WTC11 (cell line): Measurements from ENCODE around the gene KANTR. TPM values are rescaled to one million over a fixed set of nuclear protein-coding genes. Genes with fewer than 3 reads are reported as not detected.

Source experiments
- ATAC-seq: fragments of 200-7000 bp; cut with Tn5 transposase; 2 replicates; pipeline ENCODE4 v1.10.0; 2021; ENCODE audit warnings: mild to moderate bottlenecking, moderate library complexity
- CTCF ChIA-PET: fragments of 300-600 bp; sonication (Branson Sonifier 250); formaldehyde crosslinking; loops from one replicate; lab custom pipeline; 2021; ENCODE audit warnings: antibody characterized with exemption; lab: Charles Lee
- POLR2A ChIA-PET: fragments of 350-600 bp; sonication (Branson Sonifier 250); formaldehyde crosslinking; loops from one replicate; lab custom pipeline; 2021; ENCODE audit warnings: antibody characterized with exemption; lab: Charles Lee
- DNase-seq: peaks from one replicate; pipeline ENCODE4 v3.0.0; 2021; ENCODE audit warnings: low spot score
- H3K27ac Mint-ChIP-seq: 2 replicates; pipeline ENCODE4 v1.8.0; 2021; ENCODE audit warnings: mixed read lengths
- H3K27me3 Mint-ChIP-seq: 2 replicates; pipeline ENCODE4 v1.8.0; 2021; ENCODE audit warnings: low read depth, mild to moderate bottlenecking, moderate library complexity, mixed read lengths
- H3K36me3 Mint-ChIP-seq: 2 replicates; pipeline ENCODE4 v1.8.0; 2021; ENCODE audit warnings: mixed read lengths
- H3K4me1 Mint-ChIP-seq: 2 replicates; pipeline ENCODE4 v1.8.0; 2022; ENCODE audit warnings: mixed read lengths
- H3K4me3 Mint-ChIP-seq: 2 replicates; pipeline ENCODE4 v1.8.0; 2021; ENCODE audit warnings: mild to moderate bottlenecking, moderate library complexity, mixed read lengths
- H3K9me3 Mint-ChIP-seq: 2 replicates; pipeline ENCODE4 v1.8.0; 2021; ENCODE audit warnings: mixed read lengths
- ATF1 ChIP-seq: sonication (generic); formaldehyde crosslinking; IDR thresholded peaks from 2 replicates; pipeline ENCODE4 v1.8.1; 2023; ENCODE audit warnings: mild to moderate bottlenecking, moderate library complexity, missing genetic modification reagents
- ESRRA ChIP-seq: sonication (generic); formaldehyde crosslinking; IDR thresholded peaks from 2 replicates; pipeline ENCODE4 v1.8.1; 2022; ENCODE audit warnings: mild to moderate bottlenecking, missing genetic modification reagents, borderline replicate concordance
- ETV6 ChIP-seq: sonication (generic); formaldehyde crosslinking; IDR thresholded peaks from 2 replicates; pipeline ENCODE4 v1.8.1; 2022; ENCODE audit warnings: mild to moderate bottlenecking, missing genetic modification reagents
- GRHL2 ChIP-seq: fragments of 250-450 bp; sonication (Bioruptor Pico); IDR thresholded peaks from 2 replicates; pipeline ENCODE4 v1.8.0; 2022; ENCODE audit warnings: mild to moderate bottlenecking, moderate library complexity; ENCODE audit not compliant: insufficient replicate concordance, severe bottlenecking
- JAZF1 ChIP-seq: fragments of 250-450 bp; sonication (Bioruptor Pico); IDR thresholded peaks from 2 replicates; pipeline ENCODE4 v1.9.0; 2021; ENCODE audit warnings: moderate library complexity, mild to moderate bottlenecking, inconsistent platforms
- KAT7 ChIP-seq: sonication (generic); formaldehyde crosslinking; IDR thresholded peaks from 2 replicates; pipeline ENCODE4 v1.8.1; 2023; ENCODE audit warnings: missing genetic modification reagents, mild to moderate bottlenecking, borderline replicate concordance
- NFE2L1 ChIP-seq: sonication (generic); formaldehyde crosslinking; IDR thresholded peaks from 2 replicates; pipeline ENCODE4 v1.8.1; 2023; ENCODE audit warnings: missing genetic modification reagents
- SMAD3 ChIP-seq: sonication (generic); formaldehyde crosslinking; IDR thresholded peaks from 2 replicates; pipeline ENCODE4 v1.8.0; 2022; ENCODE audit warnings: missing genetic modification reagents, mild to moderate bottlenecking, borderline replicate concordance
- TEAD1 ChIP-seq: sonication (generic); formaldehyde crosslinking; IDR thresholded peaks from 2 replicates; pipeline ENCODE4 v1.8.0; 2022; ENCODE audit warnings: mild to moderate bottlenecking, missing genetic modification reagents
- ZNF219 ChIP-seq: sonication (generic); formaldehyde crosslinking; IDR thresholded peaks from 2 replicates; pipeline ENCODE4 v1.8.0; 2023; ENCODE audit warnings: missing genetic modification reagents, mild to moderate bottlenecking, borderline replicate concordance
- ZNF317 ChIP-seq: sonication (generic); formaldehyde crosslinking; IDR thresholded peaks from 2 replicates; pipeline ENCODE4 v1.8.1; 2023; ENCODE audit warnings: low read depth, mild to moderate bottlenecking, moderate library complexity, missing genetic modification reagents, borderline replicate concordance
- total RNA-seq: library from RNA; stranded (reverse); gene quantifications from 3 replicates; pipeline ENCODE4 v1.2.3, GENCODE V29; 2021
- TF ChIP-seq, protein P1 (sequence below): sonication (generic); formaldehyde crosslinking; IDR thresholded peaks from 2 replicates; pipeline ENCODE4 v1.8.1; 2023; ENCODE audit warnings: mild to moderate bottlenecking, missing genetic modification reagents, moderate library complexity
- TF ChIP-seq, protein P2 (sequence below): sonication (generic); formaldehyde crosslinking; IDR thresholded peaks from 2 replicates; pipeline ENCODE4 v1.8.1; 2022; ENCODE audit warnings: missing genetic modification reagents, borderline replicate concordance
- TF ChIP-seq, protein P3 (sequence below): sonication (generic); formaldehyde crosslinking; IDR thresholded peaks from 2 replicates; pipeline ENCODE4 v1.8.1; 2023; ENCODE audit warnings: mild to moderate bottlenecking, missing genetic modification reagents, moderate library complexity
- TF ChIP-seq, protein P4 (sequence below): sonication (generic); formaldehyde crosslinking; IDR thresholded peaks from 2 replicates; pipeline ENCODE4 v1.8.0; 2023; ENCODE audit warnings: missing genetic modification reagents
- TF ChIP-seq, protein P5 (sequence below): fragments of 250-450 bp; sonication (Bioruptor Pico); conservative IDR thresholded peaks from 2 replicates; pipeline ENCODE4 v1.9.0; 2021; ENCODE audit warnings: mild to moderate bottlenecking
- TF ChIP-seq, protein P6 (sequence below): sonication (generic); formaldehyde crosslinking; IDR thresholded peaks from 2 replicates; pipeline ENCODE4 v1.8.1; 2023; ENCODE audit warnings: mild to moderate bottlenecking, missing genetic modification reagents
- TF ChIP-seq, protein P7 (sequence below): sonication (generic); formaldehyde crosslinking; IDR thresholded peaks from 2 replicates; pipeline ENCODE4 v1.8.0; 2022; ENCODE audit warnings: mild to moderate bottlenecking, missing genetic modification reagents
- TF ChIP-seq, protein P8 (sequence below): sonication (generic); formaldehyde crosslinking; IDR thresholded peaks from 2 replicates; pipeline ENCODE4 v1.8.0; 2022; ENCODE audit warnings: mild to moderate bottlenecking, missing genetic modification reagents
- TF ChIP-seq, protein P9 (sequence below): sonication (generic); formaldehyde crosslinking; IDR thresholded peaks from 2 replicates; pipeline ENCODE4 v1.8.0; 2022; ENCODE audit warnings: mild to moderate bottlenecking, missing genetic modification reagents
- TF ChIP-seq, protein P10 (sequence below): sonication (generic); formaldehyde crosslinking; IDR thresholded peaks from 2 replicates; pipeline ENCODE4 v1.8.0; 2022; ENCODE audit warnings: mild to moderate bottlenecking, missing genetic modification reagents
- TF ChIP-seq, protein P11 (sequence below): sonication (generic); formaldehyde crosslinking; IDR thresholded peaks from 2 replicates; pipeline ENCODE4 v1.8.1; 2022; ENCODE audit warnings: low read depth, missing genetic modification reagents, borderline replicate concordance

Gene KANTR
- total RNA-seq, 1 experiment from 2014 or later = 14.0 TPM

DNA sequence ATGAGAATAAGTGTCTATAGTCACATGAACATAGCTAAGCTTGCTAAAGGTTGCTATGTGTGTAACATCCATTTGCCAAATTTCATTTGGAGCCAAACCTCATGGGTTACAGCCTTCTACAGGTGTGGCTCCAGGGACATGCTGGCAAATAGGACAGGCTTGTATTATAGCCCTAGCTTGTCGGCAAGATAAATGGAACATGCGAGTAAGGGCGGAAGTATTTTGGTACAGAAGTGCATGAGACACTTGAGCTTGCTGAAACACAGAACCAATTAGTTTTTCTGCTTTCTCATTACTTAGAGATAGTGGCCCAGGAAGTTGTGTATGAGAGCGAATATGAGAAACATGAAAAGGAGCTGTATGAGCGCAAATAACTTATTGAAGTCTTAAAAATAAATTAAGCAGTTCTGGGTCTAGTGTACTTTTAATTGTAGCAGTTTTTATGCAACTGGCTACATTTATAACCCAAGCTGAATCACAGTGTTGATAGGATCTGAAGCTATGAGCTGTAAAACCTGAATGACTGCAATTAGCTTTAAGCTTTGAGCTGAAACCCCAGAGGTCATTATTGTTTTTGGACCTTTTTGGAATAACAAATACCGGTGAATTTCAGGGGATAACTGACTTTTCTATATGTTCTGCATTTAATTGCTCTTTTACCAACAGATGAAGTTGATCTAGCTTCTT, 66.5 kb downstream of the KANTR start:
- TF ChIP-seq ZNF219 (CRISPR knock-in tag) (no peak), ETV6 (CRISPR knock-in tag) (no peak), ZNF317 (CRISPR knock-in tag) (no peak), GRHL2 (CRISPR knock-in tag) (no peak), NFE2L1 (CRISPR knock-in tag) (no peak), ATF1 (no peak), KAT7 (no peak), SMAD3 (CRISPR knock-in tag) (no peak), TEAD1 (no peak)
- TF ChIP-seq, protein P1, sequence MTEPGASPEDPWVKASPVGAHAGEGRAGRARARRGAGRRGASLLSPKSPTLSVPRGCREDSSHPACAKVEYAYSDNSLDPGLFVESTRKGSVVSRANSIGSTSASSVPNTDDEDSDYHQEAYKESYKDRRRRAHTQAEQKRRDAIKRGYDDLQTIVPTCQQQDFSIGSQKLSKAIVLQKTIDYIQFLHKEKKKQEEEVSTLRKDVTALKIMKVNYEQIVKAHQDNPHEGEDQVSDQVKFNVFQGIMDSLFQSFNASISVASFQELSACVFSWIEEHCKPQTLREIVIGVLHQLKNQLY = no peak
- TF ChIP-seq, protein P2, sequence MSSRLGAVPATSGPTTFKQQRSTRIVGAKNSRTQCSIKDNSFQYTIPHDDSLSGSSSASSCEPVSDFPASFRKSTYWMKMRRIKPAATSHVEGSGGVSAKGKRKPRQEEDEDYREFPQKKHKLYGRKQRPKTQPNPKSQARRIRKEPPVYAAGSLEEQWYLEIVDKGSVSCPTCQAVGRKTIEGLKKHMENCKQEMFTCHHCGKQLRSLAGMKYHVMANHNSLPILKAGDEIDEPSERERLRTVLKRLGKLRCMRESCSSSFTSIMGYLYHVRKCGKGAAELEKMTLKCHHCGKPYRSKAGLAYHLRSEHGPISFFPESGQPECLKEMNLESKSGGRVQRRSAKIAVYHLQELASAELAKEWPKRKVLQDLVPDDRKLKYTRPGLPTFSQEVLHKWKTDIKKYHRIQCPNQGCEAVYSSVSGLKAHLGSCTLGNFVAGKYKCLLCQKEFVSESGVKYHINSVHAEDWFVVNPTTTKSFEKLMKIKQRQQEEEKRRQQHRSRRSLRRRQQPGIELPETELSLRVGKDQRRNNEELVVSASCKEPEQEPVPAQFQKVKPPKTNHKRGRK (CRISPR knock-in tag) = no peak
- TF ChIP-seq, protein P3, sequence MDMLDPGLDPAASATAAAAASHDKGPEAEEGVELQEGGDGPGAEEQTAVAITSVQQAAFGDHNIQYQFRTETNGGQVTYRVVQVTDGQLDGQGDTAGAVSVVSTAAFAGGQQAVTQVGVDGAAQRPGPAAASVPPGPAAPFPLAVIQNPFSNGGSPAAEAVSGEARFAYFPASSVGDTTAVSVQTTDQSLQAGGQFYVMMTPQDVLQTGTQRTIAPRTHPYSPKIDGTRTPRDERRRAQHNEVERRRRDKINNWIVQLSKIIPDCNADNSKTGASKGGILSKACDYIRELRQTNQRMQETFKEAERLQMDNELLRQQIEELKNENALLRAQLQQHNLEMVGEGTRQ = no peak
- TF ChIP-seq, protein P4, sequence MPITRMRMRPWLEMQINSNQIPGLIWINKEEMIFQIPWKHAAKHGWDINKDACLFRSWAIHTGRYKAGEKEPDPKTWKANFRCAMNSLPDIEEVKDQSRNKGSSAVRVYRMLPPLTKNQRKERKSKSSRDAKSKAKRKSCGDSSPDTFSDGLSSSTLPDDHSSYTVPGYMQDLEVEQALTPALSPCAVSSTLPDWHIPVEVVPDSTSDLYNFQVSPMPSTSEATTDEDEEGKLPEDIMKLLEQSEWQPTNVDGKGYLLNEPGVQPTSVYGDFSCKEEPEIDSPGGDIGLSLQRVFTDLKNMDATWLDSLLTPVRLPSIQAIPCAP = no peak
- TF ChIP-seq, protein P5, sequence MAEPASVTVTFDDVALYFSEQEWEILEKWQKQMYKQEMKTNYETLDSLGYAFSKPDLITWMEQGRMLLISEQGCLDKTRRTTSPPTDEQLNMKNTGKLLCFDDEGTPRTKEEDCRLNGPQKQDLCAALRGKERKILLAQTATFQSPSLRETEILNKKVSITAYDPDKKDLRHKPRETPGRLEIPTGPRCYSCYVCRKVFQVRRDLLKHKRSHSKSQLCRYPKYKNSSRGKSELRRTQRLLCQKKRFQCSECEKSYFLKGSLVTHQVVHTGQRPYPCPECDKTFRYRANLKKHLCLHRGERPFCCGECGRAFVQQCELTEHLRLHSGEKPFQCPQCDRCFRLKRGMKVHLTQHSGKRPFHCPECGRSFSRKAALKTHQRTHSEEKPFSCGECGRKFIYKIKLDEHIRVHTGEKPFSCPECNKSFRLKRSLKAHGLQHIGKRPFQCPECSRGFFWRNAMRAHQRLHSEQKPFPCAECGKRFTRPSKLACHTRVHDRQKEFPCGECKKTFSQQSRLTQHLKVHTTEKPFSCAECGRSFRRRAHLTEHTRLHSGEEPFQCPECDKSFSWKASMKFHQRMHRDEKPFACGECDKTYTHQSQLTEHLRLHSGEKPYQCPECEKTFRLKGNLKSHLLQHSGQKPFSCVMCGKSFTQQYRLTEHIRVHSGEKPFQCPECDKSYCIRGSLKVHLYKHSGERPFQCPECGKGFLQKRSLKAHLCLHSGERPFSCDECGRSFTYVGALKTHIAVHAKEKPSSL = no peak
- CTCF ChIA-PET = no interaction called here
- Mint-ChIP-seq H3K27ac (no peak overlapping the region), H3K4me1 (peaks cover 19% of the 10 kb centered on the region), H3K9me3 (peaks cover 9% of the 10 kb centered on the region), H3K4me3 (no peak overlapping the region), H3K27me3 (no peaks in the 10 kb centered on the region), H3K36me3 (peaks cover 6% of the 10 kb centered on the region)
- POLR2A ChIA-PET = no interaction called here
- DNase-seq (no peak), ATAC-seq (no peak)

DNA sequence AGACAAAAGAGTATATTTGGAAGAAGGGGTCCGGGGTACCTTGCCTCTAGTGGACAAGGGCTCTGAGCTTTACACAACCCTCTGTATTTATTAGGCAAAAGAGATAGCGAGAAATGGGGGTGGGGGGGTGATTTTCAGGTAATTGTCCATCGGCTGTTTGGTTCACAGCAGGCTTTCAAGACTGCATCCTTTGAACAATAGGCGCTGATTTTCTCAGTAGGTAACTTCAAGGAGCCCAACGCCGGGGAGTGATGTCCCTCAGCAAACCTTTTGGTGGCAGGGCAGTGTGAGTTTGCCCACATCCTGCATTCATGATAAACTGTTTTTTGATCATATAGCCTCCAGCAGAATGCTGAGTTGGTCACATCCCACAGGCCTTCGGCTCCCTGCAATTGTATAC, 69.5 kb downstream of the KANTR start:
- H3K4me3 Mint-ChIP-seq = no peak overlapping the region
- H3K27ac Mint-ChIP-seq = no peak overlapping the region
- CTCF ChIA-PET = no interaction called here
- H3K36me3 Mint-ChIP-seq = no peaks in the 10 kb centered on the region
- no peak for DNase-seq
- POLR2A ChIA-PET = no interaction called here
- H3K4me1 Mint-ChIP-seq = peaks cover 26% of the 10 kb centered on the region
- H3K9me3 Mint-ChIP-seq = no peaks in the 10 kb centered on the region
- no peak for ATAC-seq
- H3K27me3 Mint-ChIP-seq = no peaks in the 10 kb centered on the region
- TF ChIP-seq ESRRA (CRISPR knock-in tag) (no peak), JAZF1 (no peak)
- TF ChIP-seq, protein P6, sequence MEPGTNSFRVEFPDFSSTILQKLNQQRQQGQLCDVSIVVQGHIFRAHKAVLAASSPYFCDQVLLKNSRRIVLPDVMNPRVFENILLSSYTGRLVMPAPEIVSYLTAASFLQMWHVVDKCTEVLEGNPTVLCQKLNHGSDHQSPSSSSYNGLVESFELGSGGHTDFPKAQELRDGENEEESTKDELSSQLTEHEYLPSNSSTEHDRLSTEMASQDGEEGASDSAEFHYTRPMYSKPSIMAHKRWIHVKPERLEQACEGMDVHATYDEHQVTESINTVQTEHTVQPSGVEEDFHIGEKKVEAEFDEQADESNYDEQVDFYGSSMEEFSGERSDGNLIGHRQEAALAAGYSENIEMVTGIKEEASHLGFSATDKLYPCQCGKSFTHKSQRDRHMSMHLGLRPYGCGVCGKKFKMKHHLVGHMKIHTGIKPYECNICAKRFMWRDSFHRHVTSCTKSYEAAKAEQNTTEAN (CRISPR knock-in tag) = no peak
- TF ChIP-seq, protein P7, sequence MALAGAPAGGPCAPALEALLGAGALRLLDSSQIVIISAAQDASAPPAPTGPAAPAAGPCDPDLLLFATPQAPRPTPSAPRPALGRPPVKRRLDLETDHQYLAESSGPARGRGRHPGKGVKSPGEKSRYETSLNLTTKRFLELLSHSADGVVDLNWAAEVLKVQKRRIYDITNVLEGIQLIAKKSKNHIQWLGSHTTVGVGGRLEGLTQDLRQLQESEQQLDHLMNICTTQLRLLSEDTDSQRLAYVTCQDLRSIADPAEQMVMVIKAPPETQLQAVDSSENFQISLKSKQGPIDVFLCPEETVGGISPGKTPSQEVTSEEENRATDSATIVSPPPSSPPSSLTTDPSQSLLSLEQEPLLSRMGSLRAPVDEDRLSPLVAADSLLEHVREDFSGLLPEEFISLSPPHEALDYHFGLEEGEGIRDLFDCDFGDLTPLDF = no peak
- TF ChIP-seq, protein P8, sequence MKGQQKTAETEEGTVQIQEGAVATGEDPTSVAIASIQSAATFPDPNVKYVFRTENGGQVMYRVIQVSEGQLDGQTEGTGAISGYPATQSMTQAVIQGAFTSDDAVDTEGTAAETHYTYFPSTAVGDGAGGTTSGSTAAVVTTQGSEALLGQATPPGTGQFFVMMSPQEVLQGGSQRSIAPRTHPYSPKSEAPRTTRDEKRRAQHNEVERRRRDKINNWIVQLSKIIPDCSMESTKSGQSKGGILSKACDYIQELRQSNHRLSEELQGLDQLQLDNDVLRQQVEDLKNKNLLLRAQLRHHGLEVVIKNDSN (CRISPR knock-in tag) = no peak
- TF ChIP-seq, protein P9, sequence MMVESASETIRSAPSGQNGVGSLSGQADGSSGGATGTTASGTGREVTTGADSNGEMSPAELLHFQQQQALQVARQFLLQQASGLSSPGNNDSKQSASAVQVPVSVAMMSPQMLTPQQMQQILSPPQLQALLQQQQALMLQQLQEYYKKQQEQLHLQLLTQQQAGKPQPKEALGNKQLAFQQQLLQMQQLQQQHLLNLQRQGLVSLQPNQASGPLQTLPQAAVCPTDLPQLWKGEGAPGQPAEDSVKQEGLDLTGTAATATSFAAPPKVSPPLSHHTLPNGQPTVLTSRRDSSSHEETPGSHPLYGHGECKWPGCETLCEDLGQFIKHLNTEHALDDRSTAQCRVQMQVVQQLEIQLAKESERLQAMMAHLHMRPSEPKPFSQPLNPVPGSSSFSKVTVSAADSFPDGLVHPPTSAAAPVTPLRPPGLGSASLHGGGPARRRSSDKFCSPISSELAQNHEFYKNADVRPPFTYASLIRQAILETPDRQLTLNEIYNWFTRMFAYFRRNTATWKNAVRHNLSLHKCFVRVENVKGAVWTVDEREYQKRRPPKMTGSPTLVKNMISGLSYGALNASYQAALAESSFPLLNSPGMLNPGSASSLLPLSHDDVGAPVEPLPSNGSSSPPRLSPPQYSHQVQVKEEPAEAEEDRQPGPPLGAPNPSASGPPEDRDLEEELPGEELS (CRISPR knock-in tag) = no peak
- TF ChIP-seq, protein P10, sequence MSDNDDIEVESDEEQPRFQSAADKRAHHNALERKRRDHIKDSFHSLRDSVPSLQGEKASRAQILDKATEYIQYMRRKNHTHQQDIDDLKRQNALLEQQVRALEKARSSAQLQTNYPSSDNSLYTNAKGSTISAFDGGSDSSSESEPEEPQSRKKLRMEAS = no peak
- TF ChIP-seq, protein P11, sequence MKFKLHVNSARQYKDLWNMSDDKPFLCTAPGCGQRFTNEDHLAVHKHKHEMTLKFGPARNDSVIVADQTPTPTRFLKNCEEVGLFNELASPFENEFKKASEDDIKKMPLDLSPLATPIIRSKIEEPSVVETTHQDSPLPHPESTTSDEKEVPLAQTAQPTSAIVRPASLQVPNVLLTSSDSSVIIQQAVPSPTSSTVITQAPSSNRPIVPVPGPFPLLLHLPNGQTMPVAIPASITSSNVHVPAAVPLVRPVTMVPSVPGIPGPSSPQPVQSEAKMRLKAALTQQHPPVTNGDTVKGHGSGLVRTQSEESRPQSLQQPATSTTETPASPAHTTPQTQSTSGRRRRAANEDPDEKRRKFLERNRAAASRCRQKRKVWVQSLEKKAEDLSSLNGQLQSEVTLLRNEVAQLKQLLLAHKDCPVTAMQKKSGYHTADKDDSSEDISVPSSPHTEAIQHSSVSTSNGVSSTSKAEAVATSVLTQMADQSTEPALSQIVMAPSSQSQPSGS = no peak
